GM12878 (cell line): Measurements from ENCODE around the gene TMC6. TPM values are rescaled to one million over a fixed set of nuclear protein-coding genes. Genes with fewer than 3 reads are reported as not detected.

ENCODE experiments used
- ATAC-seq: fragments of 200-7000 bp; cut with Tn5 transposase; 3 replicates; pipeline ENCODE4 v1.9.1; 2020; ENCODE audit warnings: mild to moderate bottlenecking, moderate library complexity
- BruUV-seq: library from RNA; stranded (reverse); fragments of 400-500 nt; replicated peaks from 2 replicates; lab custom pipeline; 2021; lab: Mats Ljungman, UMichigan
- CTCF ChIA-PET: fragments of 300-600 bp; sonication (Branson Sonifier 250); formaldehyde crosslinking; extraction: SDS; loops from one replicate; lab custom pipeline; 2021; ENCODE audit warnings: inconsistent platforms; lab: Yijun Ruan, JAX
- POLR2A ChIA-PET: fragments of 350-600 bp; formaldehyde crosslinking; extraction: SDS; loops from one replicate; lab custom pipeline; 2021; ENCODE audit warnings: inconsistent platforms; lab: Charles Lee
- RAD21 ChIA-PET: fragments of 300-600 bp; sonication (Branson Sonifier 250); formaldehyde crosslinking; loops from one replicate; lab custom pipeline; 2023; ENCODE audit warnings: antibody characterized with exemption; ENCODE audit not compliant: unreplicated experiment; lab: Charles Lee
- SMC1A ChIA-PET: fragments of 300-600 bp; sonication (Branson Sonifier 250); formaldehyde crosslinking; loops from one replicate; lab custom pipeline; 2023; ENCODE audit not compliant: unreplicated experiment, uncharacterized antibody; lab: Charles Lee
- DNase-seq: peaks from one replicate; pipeline ENCODE4 v3.0.0-alpha.2; 2011; ENCODE audit warnings: low read depth, low spot score
- FAIRE-seq: peaks from 3 replicates; lab custom pipeline; 2011; peaks lifted over from hg19 to GRCh38; lab: Jason Lieb, UNC
- H2AFZ ChIP-seq: 2 replicates; pipeline ENCODE4 v1.6.0; 2011; ENCODE audit warnings: low read depth, low read length, control low read depth; ENCODE audit not compliant: control insufficient read depth
- H3K27ac ChIP-seq: 2 replicates; pipeline ENCODE4 v1.5.1; 2011; ENCODE audit warnings: control low read depth; ENCODE audit not compliant: control insufficient read depth, insufficient read depth
- H3K27me3 ChIP-seq, 2 experiments: replicated peaks in 1 of 2; 2 replicates each; pipeline versions ENCODE4 v1.6.0 to v1.6.1; 2011; ENCODE audit warnings: low read length in 1 of 2; ENCODE audit not compliant: control insufficient read depth in 2 of 2, insufficient read depth in 2 of 2
- H3K36me3 ChIP-seq, 2 experiments: 2 replicates each; pipeline ENCODE4 v1.5.1; 2011; ENCODE audit warnings: low read length in 1 of 2; ENCODE audit not compliant: control insufficient read depth in 2 of 2, insufficient read depth in 2 of 2
- H3K4me1 ChIP-seq: 2 replicates; pipeline ENCODE4 v1.6.1; 2011; ENCODE audit warnings: mild to moderate bottlenecking, low read length, moderate library complexity, mixed read lengths; ENCODE audit not compliant: control insufficient read depth, insufficient read depth
- H3K4me2 ChIP-seq: 2 replicates; pipeline ENCODE4 v1.6.0; 2011; ENCODE audit warnings: control low read depth; ENCODE audit not compliant: control insufficient read depth, insufficient read depth
- H3K4me3 ChIP-seq: fragments of 200-600 bp; sonication (generic); 2 replicates; pipeline ENCODE4 v1.5.1; 2016
- H3K79me2 ChIP-seq: 2 replicates; pipeline ENCODE4 v1.6.0; 2011; ENCODE audit warnings: low read length; ENCODE audit not compliant: control insufficient read depth, insufficient read depth
- H3K9ac ChIP-seq: 2 replicates; pipeline ENCODE4 v1.8.0; 2011; ENCODE audit warnings: low read length, control low read depth, mixed read lengths; ENCODE audit not compliant: control insufficient read depth, insufficient read depth
- H3K9me3 ChIP-seq: replicated peaks from 3 replicates; pipeline ENCODE4 v1.5.1; 2011; ENCODE audit warnings: mild to moderate bottlenecking, low read length; ENCODE audit not compliant: control insufficient read depth, insufficient read depth
- H4K20me1 ChIP-seq: 2 replicates; pipeline ENCODE4 v1.6.0; 2011; ENCODE audit not compliant: control insufficient read depth, insufficient read depth
- BCL11A ChIP-seq: IDR thresholded peaks from 2 replicates; pipeline ENCODE4 v1.6.1; 2011; ENCODE audit warnings: low read depth, low read length
- CBFB ChIP-seq: IDR thresholded peaks from 2 replicates; pipeline ENCODE4 v1.6.1; 2016; ENCODE audit warnings: antibody characterized with exemption, low read depth
- CBX3 ChIP-seq: fragments of 200-600 bp; sonication (generic); IDR thresholded peaks from 2 replicates; pipeline ENCODE4 v1.6.1; 2016; ENCODE audit warnings: low read depth, borderline replicate concordance
- CREB1 ChIP-seq: IDR thresholded peaks from 2 replicates; pipeline ENCODE4 v1.6.1; 2012; ENCODE audit warnings: low read depth, mild to moderate bottlenecking, inconsistent platforms
- EP300 ChIP-seq, 2 experiments: fragments of 150-350 bp in 1 of 2; IDR thresholded peaks; 2 replicates each; pipeline ENCODE4 v1.6.1; 2011 to 2012; ENCODE audit warnings: low read depth in 2 of 2, low read length in 2 of 2, borderline replicate concordance in 1 of 2, improper control_type of control experiment in 1 of 2, inconsistent platforms in 1 of 2; ENCODE audit not compliant: control insufficient read depth in 1 of 2
- FOS ChIP-seq: IDR thresholded peaks from 3 replicates; pipeline ENCODE4 v1.6.1; 2011; ENCODE audit warnings: borderline replicate concordance; ENCODE audit not compliant: insufficient read length; ENCODE audit errors: extremely low read depth
- HDGF ChIP-seq: fragments of 450-650 bp; IDR thresholded peaks from 2 replicates; pipeline ENCODE4 v1.6.1; 2016; ENCODE audit warnings: antibody characterized with exemption
- IRF4 ChIP-seq: IDR thresholded peaks from 2 replicates; pipeline ENCODE4 v1.6.1; 2011; ENCODE audit warnings: low read depth, low read length
- KAT2A ChIP-seq: conservative IDR thresholded peaks from 2 replicates; pipeline ENCODE4 v1.6.1; 2011; ENCODE audit warnings: low read depth, low read length; ENCODE audit not compliant: control insufficient read depth
- MEF2B ChIP-seq: fragments of 450-650 bp; IDR thresholded peaks from 2 replicates; pipeline ENCODE4 v1.6.1; 2018; ENCODE audit warnings: mild to moderate bottlenecking, moderate library complexity; ENCODE audit not compliant: partially characterized antibody, poor library complexity, severe bottlenecking
- MTA2 ChIP-seq: fragments of 450-650 bp; IDR thresholded peaks from 2 replicates; pipeline ENCODE4 v1.6.1; 2016; ENCODE audit warnings: low read depth, mild to moderate bottlenecking, moderate library complexity
- MXI1 ChIP-seq: fragments of 150-350 bp; IDR thresholded peaks from 2 replicates; pipeline ENCODE4 v1.6.1; 2011; ENCODE audit warnings: low read depth, mild to moderate bottlenecking, inconsistent platforms, low read length, improper control_type of control experiment
- NRF1 ChIP-seq: conservative IDR thresholded peaks from 2 replicates; pipeline ENCODE4 v1.6.1; 2011; ENCODE audit warnings: mild to moderate bottlenecking, low read depth, low read length, improper control_type of control experiment
- RBBP5 ChIP-seq: fragments of 200-600 bp; sonication (generic); conservative IDR thresholded peaks from 2 replicates; pipeline ENCODE4 v1.6.1; 2016
- RCOR1 ChIP-seq: conservative IDR thresholded peaks from 2 replicates; pipeline ENCODE4 v1.6.1; 2012; ENCODE audit warnings: low read depth, low read length, improper control_type of control experiment
- RUNX3 ChIP-seq: IDR thresholded peaks from 2 replicates; pipeline ENCODE4 v1.6.1; 2012; ENCODE audit warnings: low read length, inconsistent platforms
- SMARCA5 ChIP-seq: fragments of 450-650 bp; IDR thresholded peaks from 2 replicates; pipeline ENCODE4 v1.6.1; 2017; ENCODE audit warnings: mild to moderate bottlenecking
- SMC3 ChIP-seq: IDR thresholded peaks from 2 replicates; pipeline ENCODE4 v1.6.1; 2011; ENCODE audit warnings: low read length, improper control_type of control experiment, borderline replicate concordance
- SREBF2 ChIP-seq: IDR thresholded peaks from 2 replicates; pipeline ENCODE4 v1.6.1; 2012; ENCODE audit warnings: mild to moderate bottlenecking, low read length
- ZNF384 ChIP-seq: IDR thresholded peaks from 2 replicates; pipeline ENCODE4 v1.6.1; 2012; ENCODE audit warnings: low read depth, mild to moderate bottlenecking, low read length, improper control_type of control experiment, borderline replicate concordance
- WGBS: methylation state at CpG from one replicate; pipeline ENCODE4 v1.1.6; 2016; ENCODE audit warnings: low lambda C conversion rate; ENCODE audit not compliant: insufficient replicate concordance, insufficient coverage; ENCODE audit errors: missing lambda C conversion rate; 5-methylcytosine and 5-hydroxymethylcytosine counted together
- in situ Hi-C: fragments of 300-500 bp; cut with MboI; formaldehyde crosslinking; loops from 9 replicates; pipeline ENCODE4 v1.14.3; 2018; ENCODE audit warnings: mixed read lengths
- intact Hi-C: fragments of 100-400 bp; cut with micrococcal nuclease; formaldehyde crosslinking; loops from one replicate; pipeline ENCODE4 v1.14.2; 2022; ENCODE audit not compliant: unreplicated experiment
- polyA plus RNA-seq, 11 experiments: library from polyadenylated mRNA; depleted of rRNA in 4 of 11; unstranded in 6 of 11; stranded (reverse) in 5 of 11; fragments of >200 nt; fragmentation: Nextera tagmentation in 4 of 11; fragmentation: Illumina TruSeq in 1 of 11; extraction: Ambion mirVana in 4 of 11; extraction: Trizol in 1 of 11; gene quantifications; 1 replicate in 1 of 11; 2 replicates in 10 of 11; pipeline versions ENCODE4 v1.2.1 to v1.2.3, GENCODE V29; 2011 to 2016; ENCODE audit warnings: inconsistent platforms in 2 of 11, missing spikeins in 2 of 11, low read depth in 1 of 11
- total RNA-seq, 4 experiments: library from RNA; depleted of rRNA in 3 of 4; stranded (reverse); fragments of >200 nt in 3 of 4; fragmentation: Illumina TruSeq in 1 of 4; extraction: Trizol in 1 of 4; gene quantifications; 2 replicates each; pipeline versions ENCODE4 v1.2.1 to v1.2.3, GENCODE V29; 2013 to 2021

TMC6 gene
- total and polyA plus RNA-seq, 10 of the 15 experiments (the other 5 are each of a cell fraction or from before 2014, with no cell fraction given), result 1.9 to 232 (median 60.6) TPM

- no peak for FAIRE-seq
- Histone ChIP-seq H3K79me2 (no peaks in the 10 kb centered on the region), H3K9me3 (no peaks in the 10 kb centered on the region; the same call in 2 of the 3 replicates), H4K20me1 (no peaks in the 10 kb centered on the region), H3K27me3 (no peaks in the 10 kb centered on the region), H3K9ac (no peak overlapping the region), H2AFZ (no peak overlapping the region), H3K4me2 (no peak overlapping the region), H3K4me3 (no peak overlapping the region), H3K36me3 (peaks cover 8 to 9% of the 10 kb centered on the region in 2 experiments), H3K4me1 (no peaks in the 10 kb centered on the region), H3K27ac (no peak overlapping the region)
- ChIA-PET POLR2A (interaction anchor here (0.5 to 0.6 kb wide), 3 partner anchors 20 to 264 kb away, joined by 4 to 6 read pairs (median 5); no protein-coding TSS in a partner anchor), CTCF (interaction anchor here (1.0 to 3.5 kb wide), 6 partner anchors 17 to 86 kb away, joined by 3 to 15 read pairs (median 4); no protein-coding TSS in a partner anchor), SMC1A (no interaction called here), RAD21 (no interaction called here)
- intact Hi-C loops, result no loop called here
- WGBS, result 80% methylated on average over 13 of the region's 13 CpGs
- TF ChIP-seq KAT2A (no peak), NRF1 (no peak), ZNF384 (no peak), SMC3 (no peak), IRF4 (no peak), HDGF (no peak), MTA2 (no peak), FOS (no peak), RBBP5 (no peak), CBX3 (no peak), CBFB (no peak), RCOR1 (no peak), CREB1 (no peak), SREBF2 (no peak), MEF2B (no peak), RUNX3 (no peak), BCL11A (no peak), SMARCA5 (no peak), EP300 (IDR thresholded peaks at IDR 0.05; ENCODE audit: borderline replicate concordance in 1 of 2, control insufficient read depth in 1 of 2, low read depth in 2 of 2, low read length in 2 of 2) (no peak), MXI1 (no peak)
- TSS peak; percentile 56 for BruUV-seq
- in situ Hi-C loops, result no loop called here
- DNase-seq, result no peak
- no peak for ATAC-seq
These were observed 23.0 kb downstream of the TMC6 start for GRCh38 chr17:78105551-78105950.
